MCF 10A (cell line): ENCODE results near the gene ALPL. TPM values are rescaled to one million over a fixed set of nuclear protein-coding genes. Genes with fewer than 3 reads are reported as not detected.

Experiments
- BruUV-seq: library from RNA; stranded (reverse); fragments of 400-500 nt; replicated peaks from 2 replicates; lab custom pipeline; 2021; lab: Mats Ljungman, UMichigan
- CTCF ChIA-PET: fragments of 300-600 bp; sonication (Branson Sonifier 250); formaldehyde crosslinking; extraction: SDS; loops from one replicate; lab custom pipeline; 2021; ENCODE audit warnings: antibody characterized with exemption, inconsistent platforms; lab: Yijun Ruan, JAX
- POLR2A ChIA-PET: fragments of 300-600, 350-650 bp; sonication (Branson Sonifier 250); formaldehyde crosslinking; extraction: SDS; loops from one replicate; lab custom pipeline; 2020; ENCODE audit warnings: antibody characterized with exemption, inconsistent platforms; lab: Yijun Ruan, JAX
- DNase-seq: peaks from one replicate; pipeline ENCODE4 v3.0.0-alpha.2; 2018; ENCODE audit not compliant: unreplicated experiment
- H3K27ac Mint-ChIP-seq: one replicate; pipeline ENCODE4 v1.8.0; 2022; ENCODE audit warnings: mild to moderate bottlenecking, low read depth, mixed read lengths; ENCODE audit not compliant: unreplicated experiment
- H3K27me3 Mint-ChIP-seq: one replicate; pipeline ENCODE4 v1.8.0; 2022; ENCODE audit warnings: mixed read lengths; ENCODE audit not compliant: insufficient read depth, unreplicated experiment
- H3K36me3 Mint-ChIP-seq: one replicate; pipeline ENCODE4 v1.8.0; 2022; ENCODE audit warnings: mild to moderate bottlenecking, moderate library complexity, mixed read lengths; ENCODE audit not compliant: insufficient read depth, unreplicated experiment
- H3K4me1 Mint-ChIP-seq: one replicate; pipeline ENCODE4 v1.8.0; 2022; ENCODE audit warnings: mixed read lengths; ENCODE audit not compliant: insufficient read depth, unreplicated experiment
- H3K4me3 Mint-ChIP-seq: one replicate; pipeline ENCODE4 v1.8.0; 2022; ENCODE audit warnings: mild to moderate bottlenecking, moderate library complexity, mixed read lengths; ENCODE audit not compliant: unreplicated experiment
- H3K9me3 Mint-ChIP-seq: one replicate; pipeline ENCODE4 v1.8.0; 2022; ENCODE audit warnings: mixed read lengths; ENCODE audit not compliant: unreplicated experiment
- intact Hi-C: fragments of 100-400 bp; cut with micrococcal nuclease; formaldehyde crosslinking; loops from 2 replicates; pipeline ENCODE4 v1.14.1; 2022
- total RNA-seq: library from RNA; stranded (reverse); gene quantifications from 2 replicates; pipeline ENCODE4 v1.2.3, GENCODE V29; 2022
- TF ChIP-seq, protein P1 (sequence below): fragments of 200-600 bp; IDR thresholded peaks from one replicate; pipeline ENCODE4 v1.8.0; 2022; ENCODE audit warnings: antibody characterized with exemption, mild to moderate bottlenecking; ENCODE audit not compliant: unreplicated experiment

Gene ALPL
- total RNA-seq, 1 experiment from 2014 or later = not detected

DNA sequence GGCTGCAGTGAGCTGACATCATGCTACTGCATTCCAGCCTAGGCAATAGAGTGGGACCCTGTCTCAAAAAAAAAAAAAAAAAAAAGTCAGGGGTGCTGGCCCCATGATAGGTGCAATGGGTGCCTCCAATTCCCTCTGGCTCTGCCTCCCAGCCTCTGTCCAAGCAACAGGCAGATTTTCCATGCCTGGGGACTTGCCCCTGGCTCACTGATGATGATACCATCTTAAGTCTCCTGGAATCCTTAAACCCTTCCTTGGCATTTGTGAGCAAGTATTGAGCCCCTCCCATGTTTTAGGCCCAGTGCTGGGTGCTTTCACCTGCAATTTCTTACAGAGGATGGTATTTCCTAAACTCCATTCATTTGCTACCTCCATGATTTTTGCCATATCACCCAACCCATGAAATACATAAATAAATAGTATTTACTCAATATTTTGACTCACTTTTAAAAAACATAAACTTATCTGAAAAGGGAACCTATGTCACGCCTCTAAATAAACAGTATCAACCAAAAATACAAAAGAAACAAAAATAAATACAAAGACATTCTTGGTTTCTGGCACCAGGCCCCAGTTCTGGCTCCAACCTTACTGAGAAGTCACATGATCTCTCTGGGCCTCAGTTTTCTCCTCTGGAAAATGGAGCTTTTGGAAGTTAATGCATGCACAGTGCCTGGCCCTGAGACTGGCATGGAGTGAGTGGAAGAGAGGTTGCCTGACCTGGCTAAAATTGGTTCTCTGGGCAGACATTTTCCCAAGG, 1.5 kb upstream of the ALPL start:
- intact Hi-C loops = no loop called here
- TF ChIP-seq, protein P1, sequence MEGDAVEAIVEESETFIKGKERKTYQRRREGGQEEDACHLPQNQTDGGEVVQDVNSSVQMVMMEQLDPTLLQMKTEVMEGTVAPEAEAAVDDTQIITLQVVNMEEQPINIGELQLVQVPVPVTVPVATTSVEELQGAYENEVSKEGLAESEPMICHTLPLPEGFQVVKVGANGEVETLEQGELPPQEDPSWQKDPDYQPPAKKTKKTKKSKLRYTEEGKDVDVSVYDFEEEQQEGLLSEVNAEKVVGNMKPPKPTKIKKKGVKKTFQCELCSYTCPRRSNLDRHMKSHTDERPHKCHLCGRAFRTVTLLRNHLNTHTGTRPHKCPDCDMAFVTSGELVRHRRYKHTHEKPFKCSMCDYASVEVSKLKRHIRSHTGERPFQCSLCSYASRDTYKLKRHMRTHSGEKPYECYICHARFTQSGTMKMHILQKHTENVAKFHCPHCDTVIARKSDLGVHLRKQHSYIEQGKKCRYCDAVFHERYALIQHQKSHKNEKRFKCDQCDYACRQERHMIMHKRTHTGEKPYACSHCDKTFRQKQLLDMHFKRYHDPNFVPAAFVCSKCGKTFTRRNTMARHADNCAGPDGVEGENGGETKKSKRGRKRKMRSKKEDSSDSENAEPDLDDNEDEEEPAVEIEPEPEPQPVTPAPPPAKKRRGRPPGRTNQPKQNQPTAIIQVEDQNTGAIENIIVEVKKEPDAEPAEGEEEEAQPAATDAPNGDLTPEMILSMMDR = no peak
- Mint-ChIP-seq H3K4me1 (peaks cover 7% of the 10 kb centered on the region), H3K4me3 (no peak overlapping the region), H3K36me3 (no peaks in the 10 kb centered on the region), H3K27ac (no peak overlapping the region), H3K9me3 (no peaks in the 10 kb centered on the region), H3K27me3 (peaks cover 40% of the 10 kb centered on the region)
- DNase-seq = no peak
- BruUV-seq = no TSS peak
- CTCF ChIA-PET = interaction anchor here (0.6 to 1.4 kb wide), 4 partner anchors 152 to 1142 kb away, joined by 3 to 4 read pairs (median 3); no protein-coding TSS in a partner anchor
- POLR2A ChIA-PET = no interaction called here

DNA sequence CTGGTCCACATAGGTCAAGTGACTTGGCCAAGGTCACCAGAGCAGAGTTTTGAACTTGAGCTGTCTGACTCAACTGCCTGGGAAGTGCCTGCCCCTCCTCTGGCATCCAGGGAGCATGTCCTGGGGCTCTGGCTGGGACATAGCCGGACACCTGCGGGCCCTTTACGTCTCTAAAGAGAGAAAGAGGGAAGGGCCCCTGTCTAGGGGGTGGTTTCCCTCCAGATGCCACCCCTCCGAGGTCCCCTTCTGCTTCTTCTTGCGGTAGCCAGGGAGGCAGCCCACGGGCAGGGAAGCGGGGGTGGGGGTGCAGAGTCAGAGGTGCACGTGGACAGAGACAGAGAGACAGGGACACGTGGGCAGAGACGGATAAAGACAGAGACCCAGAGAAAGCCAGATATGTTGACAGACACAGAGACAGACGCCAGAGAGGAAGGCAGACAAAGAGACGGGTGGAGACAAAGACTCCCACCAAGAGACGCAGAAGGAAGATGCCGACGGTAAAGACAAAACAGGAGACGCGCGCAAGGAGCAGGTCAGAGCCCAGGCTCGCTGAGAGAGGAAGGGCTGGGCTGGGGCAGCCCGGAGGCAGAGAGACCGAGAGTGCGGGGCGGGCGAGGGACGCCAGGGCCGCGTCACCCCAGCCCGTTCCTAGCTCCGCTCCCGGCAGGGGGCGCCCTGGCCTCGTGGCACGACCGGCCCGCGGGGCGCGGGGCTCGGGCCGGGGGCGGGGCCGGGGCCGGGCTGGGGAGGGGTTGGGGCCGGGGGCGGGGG, 458 bp upstream of the ALPL start:
- ChIA-PET POLR2A (no interaction called here), CTCF (interaction anchor here (0.6 to 1.4 kb wide), 5 partner anchors 17 to 1143 kb away, joined by 3 to 6 read pairs (median 3); no protein-coding TSS in a partner anchor)
- TF ChIP-seq, protein P1 = peak; percentile 37
- H3K27ac Mint-ChIP-seq = no peak overlapping the region
- no peaks in the 10 kb centered on the region for H3K36me3 Mint-ChIP-seq
- intact Hi-C loops = no loop called here
- BruUV-seq = no TSS peak
- H3K4me1 Mint-ChIP-seq = peaks cover 7% of the 10 kb centered on the region
- DNase-seq = peak; percentile 34
- H3K27me3 Mint-ChIP-seq = peaks cover 40% of the 10 kb centered on the region
- H3K9me3 Mint-ChIP-seq = no peaks in the 10 kb centered on the region
- H3K4me3 Mint-ChIP-seq = peak overlapping the region; percentile 49

DNA sequence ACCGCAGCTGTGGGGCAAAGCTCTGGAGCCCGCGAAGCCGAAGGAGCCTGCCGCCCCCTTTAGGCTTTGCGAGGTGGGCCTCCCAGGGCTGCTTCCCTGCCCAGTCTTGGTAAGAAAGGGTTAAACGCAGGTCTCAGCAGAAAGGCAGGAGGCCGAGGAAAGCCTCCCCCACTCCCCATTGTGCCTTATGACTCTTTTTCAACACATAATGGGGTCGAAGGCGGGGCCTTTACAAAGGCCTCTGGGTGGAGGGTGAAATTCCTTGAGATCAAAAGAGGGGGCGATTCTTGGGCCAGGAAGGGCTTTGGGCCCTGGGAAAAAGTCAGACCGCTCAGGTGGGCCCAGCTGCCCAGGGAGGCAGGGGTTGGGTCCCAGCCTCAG, 880 bp downstream of the ALPL start:
- ChIA-PET POLR2A (no interaction called here), CTCF (interaction anchor here (1.0 to 1.2 kb wide), 2 partner anchors 19 to 149 kb away, joined by 3 read pairs; no protein-coding TSS in a partner anchor)
- Mint-ChIP-seq H3K4me1 (peaks cover 7% of the 10 kb centered on the region), H3K36me3 (no peaks in the 10 kb centered on the region), H3K27ac (no peak overlapping the region), H3K4me3 (no peak overlapping the region), H3K9me3 (no peaks in the 10 kb centered on the region), H3K27me3 (peaks cover 40% of the 10 kb centered on the region)
- DNase-seq = no peak
- TF ChIP-seq, protein P1 = no peak
- no TSS peak for BruUV-seq
- intact Hi-C loops = loop anchor here (10.0 kb wide), 1 partner anchor 145 kb away; no protein-coding TSS in a partner anchor
